SIG-M5 (cell line): ENCODE results near the gene BARX2.
"Not testable (repeated sequence)": the region's sequence is repeated elsewhere in the genome, so short reads cannot be mapped to it uniquely, and the experiment has no call there.

Source experiments
- DNase-seq: peaks from one replicate; lab custom pipeline; 2025; lab: John Stamatoyannopoulos, UW

The BARX2 gene

DNA sequence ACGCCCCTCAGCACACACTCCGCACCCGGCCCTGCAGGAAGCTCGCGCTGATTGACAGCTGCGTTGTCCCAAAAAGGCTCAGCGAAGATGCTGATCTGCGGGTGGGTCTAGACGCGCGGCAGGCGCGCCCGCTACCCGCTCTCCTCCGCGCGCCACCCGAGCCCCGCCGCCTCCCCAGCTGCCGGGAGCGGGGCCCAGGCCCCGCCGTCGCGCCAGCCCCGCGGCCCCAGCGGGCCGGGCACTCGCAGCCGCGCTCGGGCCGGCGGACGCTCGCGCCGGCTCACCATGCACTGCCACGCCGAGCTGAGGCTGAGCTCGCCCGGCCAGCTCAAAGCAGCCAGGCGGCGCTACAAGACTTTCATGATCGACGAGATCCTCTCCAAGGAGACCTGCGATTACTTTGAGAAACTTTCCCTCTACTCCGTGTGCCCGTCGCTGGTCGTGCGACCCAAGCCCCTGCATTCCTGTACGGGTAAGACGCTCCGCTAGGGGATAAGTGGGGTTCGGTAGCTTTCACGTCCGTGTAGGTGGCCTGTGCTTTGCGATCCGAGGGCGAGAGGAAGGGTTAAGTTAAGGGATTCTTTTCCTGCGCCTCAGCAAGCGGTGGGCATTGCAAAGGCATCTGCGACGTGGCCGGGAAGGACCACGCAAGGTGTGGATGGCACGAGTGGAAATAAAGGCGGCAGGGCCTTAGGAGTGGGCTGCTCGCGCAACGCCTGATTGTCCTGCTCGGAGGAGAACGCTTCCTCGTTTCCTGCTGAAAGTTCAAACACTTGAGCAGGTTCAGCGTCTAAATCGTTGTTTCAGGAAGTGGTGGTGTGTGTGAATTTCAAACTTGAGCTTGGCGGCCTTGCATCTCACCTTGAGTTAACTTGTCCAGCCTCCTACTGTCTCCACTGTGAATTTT is at the start of gene BARX2:
BARX2 (plus strand) TSS at position 98 of the 907 bp plus-strand sequence; CDS start at position 286, 188 bp downstream.
- no peak for DNase-seq

DNA sequence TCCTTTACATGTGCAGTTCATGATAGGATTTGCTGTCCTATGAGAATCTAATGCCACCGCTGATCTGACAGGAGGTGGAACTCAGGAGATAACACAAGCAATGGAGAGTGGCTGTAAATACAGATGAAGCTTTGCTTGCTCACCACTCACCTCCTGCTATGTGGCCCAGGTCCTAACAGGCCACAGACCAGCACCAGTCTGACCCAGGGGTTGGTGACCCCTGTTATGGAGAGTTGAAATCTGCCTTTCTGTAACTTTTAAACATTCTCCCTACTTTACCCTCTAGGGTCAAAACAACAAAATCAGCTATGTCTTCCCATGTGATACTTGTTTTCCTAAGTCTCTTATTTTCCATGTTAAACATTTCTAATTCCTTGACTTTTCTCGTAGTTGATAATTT is 48.7 kb upstream of the BARX2 start:
- DNase-seq = no peak

DNA sequence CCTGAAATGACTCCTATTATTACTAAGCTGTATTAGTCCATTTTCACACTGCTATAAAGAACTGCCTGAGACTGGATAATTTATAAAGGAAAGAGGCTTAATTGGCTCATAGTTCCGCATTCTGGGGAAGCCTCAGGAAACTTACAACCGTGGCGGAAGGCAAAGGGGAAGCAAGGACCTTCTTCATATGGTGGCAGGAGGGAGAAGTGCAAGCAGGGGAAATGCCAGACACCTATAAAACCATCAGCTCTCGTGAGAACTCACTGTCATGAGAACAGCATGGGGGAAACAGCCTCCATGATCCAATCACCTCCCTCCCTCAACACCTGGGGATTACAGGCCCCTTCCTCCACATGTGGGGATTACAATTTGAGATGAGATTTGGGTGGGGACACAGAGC is 47.9 kb upstream of the BARX2 start:
- DNase-seq = not testable (repeated sequence)

- DNase-seq = no peak
Observed at GRCh38 chr11:129328756-129329155, 46.9 kb upstream of the BARX2 start.

DNA sequence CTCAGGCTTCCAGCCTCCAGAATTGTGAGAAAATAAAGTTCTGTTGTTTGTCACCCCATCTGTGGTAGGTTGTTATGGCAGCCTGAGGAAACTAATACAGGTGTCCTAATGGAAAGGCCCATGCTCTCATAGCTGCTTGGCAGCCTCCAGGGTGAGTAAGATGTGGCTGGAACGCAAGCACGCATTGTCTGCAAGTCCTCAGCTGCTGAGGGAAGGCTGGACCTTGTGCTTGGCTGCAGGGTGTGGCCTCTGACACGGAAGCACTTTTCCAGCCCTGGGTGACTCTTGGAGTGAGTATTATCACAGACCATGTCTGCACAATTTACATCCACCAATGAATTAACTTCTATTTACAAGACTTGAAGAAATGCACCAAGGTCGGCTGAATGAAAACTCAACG is 44.4 kb upstream of the BARX2 start:
- DNase-seq = no peak

DNA sequence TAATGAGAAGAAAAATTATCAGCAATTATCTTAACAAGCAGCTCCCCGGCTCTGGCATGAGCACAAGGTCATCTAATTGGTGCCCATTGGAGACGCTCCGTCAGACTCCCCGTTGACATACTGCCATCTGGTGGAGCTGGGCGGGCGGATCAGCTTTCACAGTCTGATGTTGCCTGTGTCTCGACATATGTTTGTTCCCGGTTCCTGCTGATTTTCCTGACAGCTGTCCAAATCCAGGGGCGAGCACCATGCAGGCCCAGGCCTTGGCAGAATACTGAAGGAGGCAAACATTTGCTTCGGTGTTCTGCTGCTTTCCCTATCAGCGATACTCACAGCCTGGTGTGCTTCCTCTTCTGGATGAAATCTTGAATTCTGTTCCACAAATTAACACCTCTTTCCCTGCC is 43.8 kb upstream of the BARX2 start:
- DNase-seq = no peak

GRCh38 chr11:129333873-129334272 is 41.8 kb upstream of the BARX2 start:
- DNase-seq = no peak

DNA sequence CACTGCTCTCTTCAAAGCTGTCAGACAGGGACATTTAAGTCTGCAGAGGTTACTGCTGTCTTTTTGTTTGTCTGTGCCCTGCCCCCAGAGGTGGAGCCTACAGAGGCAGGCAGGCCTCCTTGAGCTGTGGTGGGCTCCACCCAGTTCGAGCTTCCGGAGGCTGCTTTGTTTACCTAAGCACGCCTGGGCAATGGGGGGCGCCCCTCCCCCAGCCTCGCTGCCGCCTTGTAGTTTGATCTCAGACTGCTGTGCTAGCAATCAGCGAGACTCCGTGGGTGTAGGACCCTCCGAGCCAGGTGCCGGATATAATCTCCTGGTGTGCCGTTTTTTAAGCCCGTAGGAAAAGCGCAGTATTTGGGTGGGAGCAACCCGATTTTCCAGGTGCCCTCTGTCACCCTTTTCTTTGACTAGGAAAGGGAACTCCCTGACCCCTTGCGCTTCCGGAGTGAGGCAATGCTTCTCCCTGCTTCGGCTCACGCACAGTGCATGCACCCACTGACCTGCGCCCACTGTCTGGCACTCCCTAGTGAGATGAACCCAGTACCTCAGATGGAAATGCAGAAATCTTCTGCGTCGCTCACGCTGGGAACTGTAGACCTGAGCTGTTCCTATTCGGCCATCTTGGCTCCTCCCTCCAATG is 31.2 kb upstream of the BARX2 start:
- not testable (repeated sequence) for DNase-seq

DNA sequence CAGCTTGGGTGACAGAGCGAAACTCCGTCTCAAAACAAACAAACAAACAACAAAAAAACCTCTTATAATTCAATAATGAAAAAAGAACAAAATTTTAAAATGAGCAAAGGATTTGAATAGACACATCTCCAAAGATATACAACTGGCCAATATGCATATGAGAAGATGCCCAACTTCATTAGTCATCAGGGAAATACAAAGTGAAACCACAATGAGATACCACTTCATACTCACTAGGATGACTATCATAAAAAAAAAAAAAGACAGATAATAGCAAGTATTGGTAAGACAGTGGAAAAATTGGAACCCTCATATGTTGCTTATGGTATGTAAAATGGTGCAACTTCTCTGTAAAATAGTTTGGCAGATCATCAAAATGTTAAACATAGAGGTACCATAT is 28.7 kb upstream of the BARX2 start:
- DNase-seq = no peak

DNA sequence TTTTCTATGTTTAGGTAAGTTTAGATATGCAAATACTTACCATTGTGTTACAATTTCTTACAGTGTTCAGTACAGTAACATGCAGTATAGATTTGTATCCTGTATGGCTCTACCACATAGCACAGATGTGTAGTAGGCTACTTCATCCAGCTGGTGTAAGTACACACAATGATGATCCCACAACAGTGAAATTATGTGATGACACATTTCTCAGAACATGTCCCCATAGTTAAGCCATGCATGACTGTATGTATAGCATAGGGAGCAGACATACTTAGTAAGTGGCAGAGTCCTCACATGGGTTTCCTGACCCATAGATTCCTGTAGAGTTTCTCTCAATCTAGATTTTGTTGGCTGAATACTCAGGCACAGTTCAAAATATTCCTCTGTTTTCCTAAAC is 26.8 kb upstream of the BARX2 start:
- no peak for DNase-seq

- DNase-seq = no peak
Observed at GRCh38 chr11:129352676-129353075, 23.0 kb upstream of the BARX2 start.

DNA sequence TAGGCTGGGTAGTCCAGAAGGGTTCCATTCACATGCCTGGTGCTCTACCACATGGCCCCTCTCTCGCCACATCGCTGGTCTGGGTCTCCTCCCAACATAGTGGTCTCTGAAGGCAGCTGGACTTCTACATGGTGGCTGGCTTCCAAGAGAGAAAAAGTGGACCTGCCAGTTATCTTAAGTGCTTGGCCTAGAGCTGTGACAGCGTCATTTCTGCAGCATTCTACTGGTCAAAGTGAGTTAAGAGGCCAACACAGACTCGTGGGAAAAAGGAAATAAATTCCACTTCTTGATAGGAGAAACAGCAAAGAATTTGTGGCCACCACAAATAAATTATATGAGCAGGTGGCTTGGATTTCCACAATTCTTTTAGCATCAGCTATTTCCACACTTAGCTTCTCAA is 21.0 kb upstream of the BARX2 start:
- no peak for DNase-seq

GRCh38 chr11:129359748-129360147 is 15.9 kb upstream of the BARX2 start:
- DNase-seq = no peak

DNA sequence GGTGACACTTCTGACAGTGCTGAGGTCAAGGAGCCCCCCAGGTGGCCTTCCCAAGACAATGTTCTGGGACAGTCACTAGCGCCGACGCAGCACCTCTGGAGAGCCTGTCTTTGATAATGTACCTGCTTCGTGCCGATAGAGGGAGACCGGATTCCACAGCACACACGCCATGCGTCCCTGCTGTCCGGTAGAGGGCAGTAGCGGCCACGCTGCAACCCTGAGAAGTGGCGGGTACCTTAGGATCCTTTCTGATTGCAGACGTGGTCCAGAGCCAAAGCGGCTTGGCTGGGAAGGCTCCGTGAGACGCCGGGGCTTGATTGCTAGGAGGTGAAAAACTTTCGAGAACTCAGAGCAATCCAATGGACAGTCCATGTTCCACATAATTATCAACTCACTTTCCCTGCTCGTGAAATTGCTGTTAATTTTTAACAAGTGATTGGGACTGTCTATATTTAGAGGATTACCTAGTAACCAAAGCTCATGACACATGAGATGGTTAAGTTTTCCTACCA is 11.4 kb upstream of the BARX2 start:
- no peak for DNase-seq

DNA sequence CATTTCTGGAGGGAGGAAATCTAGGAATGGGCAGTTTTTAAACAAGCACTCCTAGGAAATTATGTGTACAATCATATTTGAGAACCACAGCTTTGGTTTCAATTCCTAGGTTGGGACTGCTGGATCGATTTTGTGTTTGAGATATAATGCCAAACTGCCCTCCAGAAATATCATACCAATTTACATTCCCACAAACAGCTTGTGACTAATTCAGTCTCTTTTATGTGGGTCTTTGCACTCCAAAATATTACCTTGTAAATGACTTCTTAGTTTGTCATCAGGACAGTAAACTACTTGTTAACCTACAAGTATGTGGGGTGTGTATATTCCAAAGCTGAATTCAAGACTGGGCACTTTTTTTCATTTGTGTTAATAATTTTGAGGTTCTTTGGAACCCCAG is 9.8 kb upstream of the BARX2 start:
- no peak for DNase-seq

DNA sequence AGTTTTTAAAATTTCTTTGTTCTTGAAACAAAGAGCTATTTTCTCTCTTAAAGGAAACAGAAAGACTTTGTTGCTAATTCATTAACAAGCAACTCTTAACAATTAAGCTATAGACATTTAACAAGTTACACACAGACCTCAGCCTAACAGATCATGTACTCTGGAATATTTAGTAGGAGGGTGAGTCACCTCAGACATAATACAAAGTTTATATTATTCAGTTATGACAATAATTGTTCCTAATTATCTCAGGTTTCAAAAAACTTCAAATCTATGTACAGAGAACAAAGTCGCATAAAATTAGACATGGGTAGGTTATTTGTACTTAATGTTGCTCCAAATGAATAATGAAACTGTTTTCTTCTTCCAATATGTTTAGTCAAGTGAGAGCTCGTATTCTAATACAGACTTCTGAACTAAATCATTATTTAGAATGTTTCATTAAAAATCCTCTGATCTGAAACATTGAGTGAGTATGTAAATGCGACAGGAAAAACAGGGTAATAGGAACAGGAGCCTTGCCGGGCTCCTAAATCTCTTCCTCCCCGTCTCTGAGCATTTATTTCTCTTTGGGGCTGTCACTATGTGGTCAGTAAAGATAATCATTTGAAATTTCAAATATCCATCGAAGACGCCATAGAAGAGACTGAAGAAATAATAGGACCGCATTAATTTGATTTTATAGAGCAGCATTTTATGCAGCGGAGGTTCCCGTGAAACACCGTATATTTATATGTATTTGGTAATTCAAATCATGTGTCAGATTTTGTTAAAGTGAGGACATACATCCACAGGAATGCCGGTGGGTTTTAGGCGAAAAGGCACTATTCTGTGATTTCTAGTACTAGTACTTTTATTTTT is 8.7 kb upstream of the BARX2 start:
- no peak for DNase-seq

DNA sequence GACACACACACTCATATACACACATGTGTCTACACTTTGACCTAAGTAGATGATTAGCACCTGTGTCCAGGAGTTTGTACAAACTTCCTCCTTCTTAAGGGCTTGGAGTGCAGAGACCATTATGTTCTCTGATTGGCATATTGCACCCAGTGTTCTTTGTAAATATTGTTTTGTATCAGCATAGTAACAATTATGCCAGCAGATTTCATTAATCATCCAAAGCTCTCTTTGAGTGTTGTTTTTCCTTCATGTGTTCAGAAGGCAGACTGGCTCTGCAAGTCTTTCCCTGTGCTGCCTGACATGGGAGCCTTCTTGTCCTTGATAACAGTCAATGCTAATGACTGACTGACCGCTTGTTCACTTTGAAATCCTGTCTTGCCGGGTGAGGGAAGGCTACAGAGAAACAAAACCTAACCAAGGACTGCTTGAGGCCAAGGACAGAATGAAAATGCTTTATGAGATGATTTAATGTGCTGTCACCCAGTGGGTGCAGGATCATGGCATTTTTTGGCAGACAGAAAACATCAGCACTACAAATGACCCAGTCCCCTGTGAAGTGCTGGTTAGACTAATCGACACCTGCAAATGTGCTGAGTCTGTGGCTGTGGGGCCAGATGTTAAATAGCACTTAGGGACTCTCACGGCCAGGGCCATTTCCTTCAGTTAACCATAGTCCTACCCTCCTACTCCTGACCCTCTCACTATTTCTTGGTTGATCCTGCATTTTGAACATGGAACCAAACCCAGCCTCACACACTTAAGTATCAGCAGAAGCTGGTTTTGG is 6.6 kb upstream of the BARX2 start:
- DNase-seq = no peak

DNA sequence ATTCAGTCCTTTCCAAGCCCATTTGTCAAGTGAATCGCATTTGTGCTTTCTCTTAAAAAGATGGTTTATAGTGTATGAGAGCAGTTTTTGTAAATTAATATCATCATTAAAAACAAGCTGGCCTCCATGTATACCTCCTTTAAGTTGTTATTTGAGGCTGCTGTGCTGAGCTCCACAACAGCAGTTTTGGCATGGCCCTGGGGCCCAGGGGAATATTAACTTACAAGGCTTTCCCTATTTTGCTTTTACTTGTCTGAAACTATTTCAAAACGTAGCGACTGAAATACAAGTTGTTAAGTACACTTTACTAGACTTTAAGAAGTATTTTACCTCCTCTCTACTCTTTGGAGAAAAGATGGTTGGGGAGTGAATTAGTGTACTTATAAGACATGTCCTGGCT is 4.9 kb upstream of the BARX2 start:
- no peak for DNase-seq

DNA sequence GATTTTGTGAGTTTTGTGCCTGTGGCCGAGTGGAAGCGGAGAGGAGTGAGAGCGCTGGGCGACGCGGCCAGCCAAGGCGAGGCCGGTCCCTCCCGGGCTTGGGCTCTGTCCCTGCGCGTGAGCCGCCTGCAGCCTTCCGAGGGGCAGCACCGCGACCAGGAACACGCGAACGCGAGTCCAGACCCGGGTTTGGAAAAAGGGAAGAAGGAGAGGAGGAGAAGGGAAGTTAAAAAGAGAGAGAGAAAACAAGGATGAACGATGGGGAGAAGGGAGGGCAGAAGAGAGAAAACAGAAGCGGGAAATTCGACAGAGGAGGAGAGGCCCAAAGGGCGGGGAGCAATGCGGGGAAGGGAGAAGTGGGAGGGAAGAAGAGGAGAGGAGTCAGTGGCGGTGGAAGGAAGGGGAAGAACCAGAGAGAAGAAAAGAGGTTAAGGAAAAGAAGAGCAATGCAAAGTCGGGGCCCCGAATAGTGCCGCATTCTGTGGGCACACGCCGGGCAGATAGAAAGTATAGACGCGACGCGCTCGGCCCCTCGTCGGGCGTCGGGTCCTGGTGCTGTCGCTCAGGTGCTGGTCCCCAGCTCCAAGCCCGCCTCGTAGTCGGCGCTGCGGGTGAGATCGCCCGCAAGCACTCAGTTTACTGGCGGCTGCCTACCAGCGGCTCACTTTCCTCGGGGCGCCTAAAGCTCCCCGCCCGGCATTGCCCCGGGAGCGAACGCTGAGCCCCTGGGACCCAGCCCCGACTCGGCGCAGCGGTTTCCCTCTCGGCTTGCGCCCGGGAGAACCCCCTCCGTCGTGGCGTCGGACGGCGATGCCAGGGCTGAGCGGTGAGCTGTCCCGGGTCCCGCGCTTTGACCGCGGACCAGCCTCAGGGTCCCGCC is 2.8 kb upstream of the BARX2 start:
- DNase-seq = no peak

- DNase-seq = no peak
Observed at GRCh38 chr11:129373489-129373953, 2.1 kb upstream of the BARX2 start.
